Tibial nerve (tissue), 4 donors: ENCODE data around the gene PLCB1. TPM values are rescaled to one million over a fixed set of nuclear protein-coding genes. Genes with fewer than 3 reads are reported as not detected.

Experiments
- DNase-seq, 2 donors: peaks; one replicate each; pipeline ENCODE4 v3.0.0-alpha.2; 2019; ENCODE audit warnings: low spot score in 2 of 2
- H3K27ac ChIP-seq, 4 donors: fragments of 200-600 bp; sonication (generic) in 3 of 4; one replicate each; pipeline ENCODE4 v1.5.1; 2017 to 2019; ENCODE audit warnings: mild to moderate bottlenecking in 1 of 4
- H3K27me3 ChIP-seq, 2 donors: fragments of 200-600 bp; sonication (generic) in 1 of 2; one replicate each; pipeline versions ENCODE4 v1.5.1 to v1.6.0; 2017 to 2019
- H3K36me3 ChIP-seq, 3 donors: fragments of 200-600 bp; sonication (generic); one replicate each; pipeline ENCODE4 v1.5.1; 2018 to 2019
- H3K4me1 ChIP-seq, 4 donors: fragments of 200-600 bp; sonication (generic) in 3 of 4; one replicate each; pipeline ENCODE4 v1.5.1; 2017 to 2019
- H3K4me3 ChIP-seq, 4 donors: fragments of 200-600 bp; sonication (generic) in 3 of 4; one replicate each; pipeline ENCODE4 v1.5.1; 2017 to 2019; ENCODE audit warnings: mild to moderate bottlenecking in 1 of 4, moderate library complexity in 1 of 4
- H3K9me3 ChIP-seq, 4 donors: fragments of 200-600 bp; sonication (generic) in 3 of 4; one replicate each; pipeline ENCODE4 v1.5.1; 2017 to 2019
- EP300 ChIP-seq, 2 donors: sonication (generic); formaldehyde crosslinking; IDR thresholded peaks; one replicate each; pipeline ENCODE4 v1.6.1; 2017; ENCODE audit warnings: antibody characterized with exemption in 2 of 2, mild to moderate bottlenecking in 1 of 2
- POLR2A ChIP-seq, 2 donors: fragments of 450-650 bp; IDR thresholded peaks; one replicate each; pipeline ENCODE4 v1.6.1; 2017; ENCODE audit warnings: antibody characterized with exemption in 2 of 2, mild to moderate bottlenecking in 2 of 2, moderate library complexity in 2 of 2
- WGBS, 2 donors: methylation state at CpG; one replicate each; pipeline ENCODE4 v1.1.5; 2018; 5-methylcytosine and 5-hydroxymethylcytosine counted together
- total RNA-seq, 4 donors: library from RNA; depleted of rRNA; stranded (reverse); fragments of >200 nt; gene quantifications; one replicate each; pipeline ENCODE4 v1.1.0, GENCODE V29; 2016
- TF ChIP-seq, protein P1 (sequence below), 5 experiments: fragments of 200-600 bp in 3 of 5; fragments of 450-650 bp in 2 of 5; sonication (generic) in 3 of 5; IDR thresholded peaks; one replicate each; pipeline ENCODE4 v1.5.1; 2016 to 2019; ENCODE audit warnings: antibody characterized with exemption in 5 of 5, mild to moderate bottlenecking in 3 of 5, moderate library complexity in 2 of 5

The PLCB1 gene
- total RNA-seq, 4 donors from 2014 or later: 34.7 to 52.8 (median 39.2) TPM

DNA sequence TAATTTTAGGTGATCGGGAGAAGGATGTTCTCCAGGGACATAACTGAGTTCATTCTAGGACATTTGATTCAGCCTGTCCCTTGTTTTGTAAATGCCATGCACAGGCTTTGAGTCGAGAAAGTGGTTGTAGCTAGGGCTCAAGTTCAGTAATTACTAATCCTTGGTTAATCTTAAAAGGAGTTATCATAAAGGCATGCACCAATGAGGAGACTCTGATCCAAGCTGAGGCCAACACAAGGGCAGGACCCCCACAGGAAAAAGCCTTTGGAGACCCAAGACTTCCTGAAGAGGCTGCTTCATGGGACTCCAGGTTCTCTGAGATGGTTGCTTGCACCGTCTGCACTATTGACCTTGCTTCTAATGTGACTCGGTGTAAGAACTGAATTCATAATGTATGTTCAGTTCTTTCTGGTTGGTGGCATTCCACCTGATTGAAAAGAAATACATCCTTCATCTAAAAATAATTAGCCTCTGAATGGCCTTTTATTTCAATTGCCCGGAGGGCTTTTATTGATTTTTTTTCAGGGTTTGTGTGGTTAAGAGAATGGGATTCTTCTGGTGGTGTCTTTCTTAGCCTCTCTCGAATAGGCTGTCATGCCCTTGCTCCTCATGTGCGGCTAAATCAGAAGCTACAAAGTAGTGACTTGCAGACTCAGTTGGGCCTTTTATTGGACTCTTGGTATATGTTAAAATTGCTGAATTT, 735.1 kb downstream of the PLCB1 start:
- Histone ChIP-seq H3K4me3 (no peak overlapping the region), H3K4me1 (no peaks in the 10 kb centered on the region), H3K27ac (no peak overlapping the region), H3K9me3 (no peaks in the 10 kb centered on the region), H3K36me3 (no peaks in the 10 kb centered on the region), H3K27me3 (no peaks in the 10 kb centered on the region)
- TF ChIP-seq EP300 (IDR thresholded peaks at IDR 0.05) (no peak), POLR2A (IDR thresholded peaks at IDR 0.05) (no peak)
- TF ChIP-seq, protein P1, sequence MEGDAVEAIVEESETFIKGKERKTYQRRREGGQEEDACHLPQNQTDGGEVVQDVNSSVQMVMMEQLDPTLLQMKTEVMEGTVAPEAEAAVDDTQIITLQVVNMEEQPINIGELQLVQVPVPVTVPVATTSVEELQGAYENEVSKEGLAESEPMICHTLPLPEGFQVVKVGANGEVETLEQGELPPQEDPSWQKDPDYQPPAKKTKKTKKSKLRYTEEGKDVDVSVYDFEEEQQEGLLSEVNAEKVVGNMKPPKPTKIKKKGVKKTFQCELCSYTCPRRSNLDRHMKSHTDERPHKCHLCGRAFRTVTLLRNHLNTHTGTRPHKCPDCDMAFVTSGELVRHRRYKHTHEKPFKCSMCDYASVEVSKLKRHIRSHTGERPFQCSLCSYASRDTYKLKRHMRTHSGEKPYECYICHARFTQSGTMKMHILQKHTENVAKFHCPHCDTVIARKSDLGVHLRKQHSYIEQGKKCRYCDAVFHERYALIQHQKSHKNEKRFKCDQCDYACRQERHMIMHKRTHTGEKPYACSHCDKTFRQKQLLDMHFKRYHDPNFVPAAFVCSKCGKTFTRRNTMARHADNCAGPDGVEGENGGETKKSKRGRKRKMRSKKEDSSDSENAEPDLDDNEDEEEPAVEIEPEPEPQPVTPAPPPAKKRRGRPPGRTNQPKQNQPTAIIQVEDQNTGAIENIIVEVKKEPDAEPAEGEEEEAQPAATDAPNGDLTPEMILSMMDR (IDR thresholded peaks at IDR 0.05): no peak
- 75 to 80% methylated on average over 7 of the region's 7 CpGs for WGBS, 2 donors
- no peak for DNase-seq

DNA sequence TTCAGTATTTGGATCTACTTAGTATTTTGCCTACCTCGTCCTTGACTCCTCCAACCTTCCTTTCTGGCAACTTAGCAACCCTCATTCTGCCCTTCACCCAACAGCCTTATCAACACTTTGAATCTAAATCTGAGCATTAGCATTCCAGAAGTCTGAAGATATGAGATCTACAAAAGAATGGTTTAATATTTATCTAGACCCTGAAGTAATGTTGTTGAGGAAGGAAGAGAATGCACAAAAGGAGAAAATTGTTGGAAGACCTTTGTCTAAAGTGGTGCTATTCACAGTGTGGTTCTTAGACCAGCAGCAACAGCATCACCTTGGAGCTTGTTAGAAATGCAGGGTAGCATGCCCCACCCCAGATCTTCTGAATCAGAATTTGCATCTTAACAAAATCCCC, 738.6 kb downstream of the PLCB1 start:
- DNase-seq: no peak
- Histone ChIP-seq H3K4me1 (no peaks in the 10 kb centered on the region), H3K9me3 (no peaks in the 10 kb centered on the region), H3K27me3 (no peaks in the 10 kb centered on the region), H3K4me3 (no peak overlapping the region), H3K36me3 (no peaks in the 10 kb centered on the region), H3K27ac (no peak overlapping the region)
- TF ChIP-seq POLR2A (IDR thresholded peaks at IDR 0.05): no peak
- TF ChIP-seq EP300 (IDR thresholded peaks at IDR 0.05): no peak
- TF ChIP-seq, protein P1 (IDR thresholded peaks at IDR 0.05): no peak
- whole genome bisulfite sequencing, 2 donors: 89 to 100% methylated on average over 1 of the region's 1 CpG

DNA sequence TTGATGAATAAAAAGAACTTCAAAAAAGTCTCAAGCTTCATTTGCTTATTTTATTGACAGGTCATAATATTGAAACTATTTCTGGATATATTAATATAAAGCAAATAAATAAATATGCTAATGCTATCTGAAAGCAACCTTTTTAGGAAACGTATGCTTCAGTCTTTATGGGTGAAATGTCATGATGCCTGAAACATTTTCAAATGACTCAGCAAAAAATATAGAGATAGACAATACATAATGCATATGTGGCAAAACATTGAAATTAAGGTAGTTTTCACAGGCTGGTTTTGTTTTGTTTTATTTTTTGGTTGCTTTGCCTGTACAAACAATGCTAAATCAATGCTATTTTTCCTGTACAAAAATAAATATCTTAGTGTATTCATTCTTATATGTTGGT, 742.4 kb downstream of the PLCB1 start:
- Histone ChIP-seq H3K9me3 (no peaks in the 10 kb centered on the region), H3K27me3 (no peaks in the 10 kb centered on the region), H3K4me1 (no peaks in the 10 kb centered on the region), H3K27ac (no peak overlapping the region), H3K4me3 (no peak overlapping the region), H3K36me3 (no peaks in the 10 kb centered on the region)
- TF ChIP-seq EP300 (IDR thresholded peaks at IDR 0.05): no peak
- TF ChIP-seq, protein P1 (IDR thresholded peaks at IDR 0.05): no peak
- no peak for TF ChIP-seq POLR2A (IDR thresholded peaks at IDR 0.05)
- WGBS, 2 donors: 63 to 65% methylated on average over 1 of the region's 1 CpG
- DNase-seq: no peak

DNA sequence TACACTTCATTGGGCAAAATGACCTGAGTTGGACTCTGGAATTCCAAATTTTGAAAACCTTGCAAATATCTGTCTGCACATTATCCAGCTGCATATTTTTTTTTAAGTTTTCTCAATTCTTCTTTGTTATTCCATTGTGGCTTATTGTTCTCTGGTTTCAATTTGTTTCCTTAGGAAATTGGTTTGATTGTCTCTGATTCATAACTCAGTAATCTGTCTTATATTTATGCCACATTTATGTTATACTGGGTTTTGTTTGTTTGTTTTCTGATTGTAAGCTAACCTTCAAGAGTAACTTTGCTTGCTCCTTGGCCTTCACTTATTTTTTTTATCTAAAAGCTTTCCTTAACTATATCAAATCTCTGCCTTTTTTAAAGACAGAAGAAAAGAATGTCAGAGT, 743.5 kb downstream of the PLCB1 start:
- H3K27me3 ChIP-seq: no peaks in the 10 kb centered on the region
- no peaks in the 10 kb centered on the region for H3K4me1 ChIP-seq
- H3K9me3 ChIP-seq: no peaks in the 10 kb centered on the region
- no peak overlapping the region for H3K27ac ChIP-seq
- H3K4me3 ChIP-seq: no peak overlapping the region
- TF ChIP-seq, protein P1 (IDR thresholded peaks at IDR 0.05): no peak
- TF ChIP-seq POLR2A (IDR thresholded peaks at IDR 0.05) (no peak), EP300 (IDR thresholded peaks at IDR 0.05) (no peak)
- no peak for DNase-seq
- H3K36me3 ChIP-seq: no peaks in the 10 kb centered on the region

DNA sequence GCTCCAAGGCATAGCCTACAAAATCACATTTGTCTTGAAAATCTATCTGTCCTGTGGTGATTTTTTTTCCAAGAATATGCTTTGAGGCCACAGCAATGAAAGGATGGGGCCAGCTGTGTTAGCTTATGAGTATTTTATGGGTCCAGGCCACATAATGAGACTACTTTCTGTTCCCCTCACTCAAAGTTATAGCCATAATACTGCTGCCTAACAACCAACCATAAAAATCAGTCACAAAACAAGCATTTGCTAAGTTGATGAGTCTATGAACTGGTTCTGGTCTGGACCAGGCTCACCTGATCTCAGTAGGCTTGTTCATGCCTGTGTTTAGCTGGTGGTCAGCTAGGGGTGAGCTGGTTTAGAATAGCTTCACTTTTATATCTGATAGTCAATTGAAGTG, 744.3 kb downstream of the PLCB1 start:
- no peak for TF ChIP-seq EP300 (IDR thresholded peaks at IDR 0.05)
- no peak for TF ChIP-seq POLR2A (IDR thresholded peaks at IDR 0.05)
- TF ChIP-seq, protein P1 (IDR thresholded peaks at IDR 0.05): no peak
- no peaks in the 10 kb centered on the region for H3K9me3 ChIP-seq
- no peak overlapping the region for H3K27ac ChIP-seq
- no peak overlapping the region for H3K4me3 ChIP-seq
- H3K4me1 ChIP-seq: no peaks in the 10 kb centered on the region
- H3K27me3 ChIP-seq: no peaks in the 10 kb centered on the region
- DNase-seq: no peak
- H3K36me3 ChIP-seq: peaks cover 0 to 2% (median 0%) of the 10 kb centered on the region in 3 donors
